ENCODE data around the gene PSME1.
A peak's percentile ranks its signal among the peaks of the same experiment; 100 is the strongest.
"Not testable (repeated sequence)": the region's sequence is repeated elsewhere in the genome, so short reads cannot be mapped to it uniquely, and the experiment has no call there.

Gene PSME1

DNA sequence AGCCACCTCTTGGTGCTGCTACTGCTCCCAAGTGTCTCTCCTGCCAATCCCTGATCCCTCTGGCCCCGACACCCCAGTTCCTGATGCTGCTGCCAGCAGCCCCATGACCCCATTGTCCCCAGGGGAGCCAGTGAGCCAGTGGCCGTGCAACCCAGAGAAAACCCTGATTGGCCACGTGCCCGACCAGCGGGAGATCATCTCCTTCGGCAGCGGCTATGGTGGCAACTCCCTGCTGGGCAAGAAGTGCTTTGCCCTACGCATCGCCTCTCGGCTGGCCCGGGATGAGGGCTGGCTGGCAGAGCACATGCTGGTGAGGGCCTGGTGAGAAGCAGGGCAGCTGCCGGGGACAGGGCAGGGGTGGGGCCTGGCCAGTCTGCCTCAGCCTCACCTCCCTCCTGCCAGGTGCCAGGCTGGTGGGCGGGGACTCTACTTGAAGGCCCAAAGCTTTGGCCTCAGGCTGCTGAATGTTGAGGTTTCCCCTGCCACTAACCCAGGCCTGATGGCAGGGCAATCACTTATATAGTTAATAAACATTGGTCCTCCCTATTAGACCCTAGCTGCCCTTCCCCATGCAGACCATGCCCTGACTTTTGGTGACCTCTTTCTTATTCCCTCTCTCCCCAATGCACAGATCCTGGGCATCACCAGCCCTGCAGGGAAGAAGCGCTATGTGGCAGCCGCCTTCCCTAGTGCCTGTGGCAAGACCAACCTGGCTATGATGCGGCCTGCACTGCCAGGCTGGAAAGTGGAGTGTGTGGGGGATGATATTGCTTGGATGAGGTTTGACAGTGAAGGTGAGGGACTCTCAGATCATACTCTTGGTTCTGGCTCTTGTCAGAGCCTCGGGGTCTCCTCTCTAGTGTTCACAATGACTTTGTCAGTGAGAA lies 36.8 kb upstream of the PSME1 start:
- no peaks in the 10 kb centered on the region for H3K9me3 Mint-ChIP-seq
- H3K27me3 Mint-ChIP-seq (ENCODE audit: low read depth): no peaks in the 10 kb centered on the region
- H3K4me1 Mint-ChIP-seq (ENCODE audit: low read depth): peaks cover 15% of the 10 kb centered on the region
- no peak overlapping the region for H3K4me3 Mint-ChIP-seq
- H3K27ac Mint-ChIP-seq: no peak overlapping the region
- peaks cover 44% of the 10 kb centered on the region for H3K36me3 Mint-ChIP-seq (ENCODE audit: low read depth)

DNA sequence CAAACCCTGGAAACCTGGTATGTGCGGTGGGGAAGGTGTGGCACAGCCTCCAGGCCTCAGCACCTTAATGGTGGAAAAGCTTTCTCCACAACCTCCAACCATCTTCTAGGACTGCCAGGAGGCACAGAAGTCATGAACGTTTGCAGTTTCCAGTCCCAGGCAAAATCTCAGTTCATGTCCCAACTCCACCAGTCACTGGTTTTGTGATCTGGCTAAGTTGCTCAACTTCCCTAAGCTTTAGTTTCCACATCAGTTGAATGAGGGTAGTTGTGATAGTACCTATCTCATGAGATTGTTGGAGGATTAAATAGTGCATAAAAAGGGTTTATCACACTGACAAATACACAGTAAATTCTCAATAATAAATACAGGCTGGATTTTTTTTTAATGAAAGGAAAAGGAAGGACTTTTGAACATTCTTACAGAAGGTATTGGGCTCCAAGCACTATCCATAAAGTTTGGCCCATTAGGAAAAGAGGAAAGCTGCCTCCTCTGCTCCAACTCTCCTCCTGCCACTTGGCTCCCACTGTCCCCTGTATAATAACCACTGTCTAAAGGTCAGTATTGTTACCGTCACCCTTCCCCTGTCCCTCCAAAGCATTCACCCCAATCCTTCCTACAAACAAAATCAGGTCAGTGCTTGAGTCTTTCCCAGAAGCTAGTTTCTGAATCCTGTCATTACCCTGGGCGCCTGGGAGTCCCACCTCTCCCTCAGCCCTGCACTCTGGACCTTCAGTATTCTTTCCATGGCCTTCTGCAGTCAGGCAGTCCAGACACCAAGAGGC lies 35.6 kb upstream of the PSME1 start:
- peaks cover 3% of the 10 kb centered on the region for H3K9me3 Mint-ChIP-seq
- H3K4me3 Mint-ChIP-seq: no peak overlapping the region
- no peak overlapping the region for H3K27ac Mint-ChIP-seq
- no peaks in the 10 kb centered on the region for H3K27me3 Mint-ChIP-seq (ENCODE audit: low read depth)
- peaks cover 46% of the 10 kb centered on the region for H3K36me3 Mint-ChIP-seq (ENCODE audit: low read depth)
- H3K4me1 Mint-ChIP-seq (ENCODE audit: low read depth): peaks cover 15% of the 10 kb centered on the region

DNA sequence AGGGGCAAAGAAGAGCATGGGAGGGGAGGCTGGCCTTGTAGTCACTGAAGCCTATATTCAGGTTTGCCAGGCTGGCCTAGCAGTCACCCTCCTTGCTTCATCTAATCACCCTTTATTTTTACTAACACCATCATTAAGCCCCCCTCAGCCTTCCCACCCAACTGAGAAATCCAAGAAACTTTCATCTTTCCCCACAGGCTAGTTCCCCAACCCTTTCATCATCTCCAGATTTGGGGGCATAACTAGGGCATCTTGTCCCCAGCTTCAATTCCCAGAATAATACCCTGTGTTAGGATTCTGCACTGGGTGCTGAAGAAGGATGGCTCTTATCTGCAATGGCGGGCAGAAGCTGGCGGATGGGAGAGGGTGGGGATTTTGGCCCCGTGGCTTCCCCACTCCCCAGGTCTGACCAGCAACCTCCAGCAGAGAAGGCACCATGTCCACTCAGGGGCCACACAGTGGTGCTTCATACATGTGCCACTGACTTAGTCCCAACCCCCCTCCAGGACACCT lies 35.0 kb upstream of the PSME1 start:
- H3K9me3 Mint-ChIP-seq: peaks cover 3% of the 10 kb centered on the region
- H3K4me3 Mint-ChIP-seq: no peak overlapping the region
- no peak overlapping the region for H3K27ac Mint-ChIP-seq
- peaks cover 43% of the 10 kb centered on the region for H3K36me3 Mint-ChIP-seq (ENCODE audit: low read depth)
- no peaks in the 10 kb centered on the region for H3K27me3 Mint-ChIP-seq (ENCODE audit: low read depth)
- H3K4me1 Mint-ChIP-seq (ENCODE audit: low read depth): peaks cover 13% of the 10 kb centered on the region

DNA sequence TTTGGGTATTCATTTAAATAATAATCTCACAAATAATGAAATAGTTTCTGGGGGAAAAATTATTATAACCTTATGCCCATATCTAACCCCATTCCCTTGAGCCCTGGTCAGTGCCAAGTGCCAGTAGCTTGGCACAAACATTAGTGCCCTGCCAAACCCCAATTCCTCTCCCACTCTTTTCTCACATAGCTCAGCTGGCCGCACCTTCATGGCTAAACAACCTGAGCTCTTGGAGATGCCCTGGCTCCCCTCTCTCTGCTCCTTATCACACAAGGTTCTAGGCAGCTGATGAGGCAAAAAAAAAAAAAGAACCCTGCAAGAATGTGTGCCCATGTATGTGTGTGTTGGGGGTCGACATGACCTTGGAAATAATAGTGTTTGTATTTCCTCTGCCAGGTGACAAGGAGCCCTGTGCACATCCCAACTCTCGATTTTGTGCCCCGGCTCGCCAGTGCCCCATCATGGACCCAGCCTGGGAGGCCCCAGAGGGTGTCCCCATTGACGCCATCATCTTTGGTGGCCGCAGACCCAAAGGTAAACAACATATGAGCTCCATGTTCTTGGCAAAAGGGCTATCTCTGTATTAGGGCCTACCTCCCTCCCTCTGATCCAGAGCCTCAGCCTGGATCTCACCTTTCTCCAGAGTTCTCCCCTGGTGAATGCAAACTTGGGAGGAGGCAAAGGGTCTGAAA lies 33.5 kb upstream of the PSME1 start:
- Mint-ChIP-seq H3K36me3 (ENCODE audit: low read depth) (peaks cover 40% of the 10 kb centered on the region), H3K27ac (no peak overlapping the region), H3K9me3 (peaks cover 3% of the 10 kb centered on the region), H3K4me1 (ENCODE audit: low read depth) (peaks cover 11% of the 10 kb centered on the region), H3K27me3 (ENCODE audit: low read depth) (no peaks in the 10 kb centered on the region), H3K4me3 (no peak overlapping the region)

DNA sequence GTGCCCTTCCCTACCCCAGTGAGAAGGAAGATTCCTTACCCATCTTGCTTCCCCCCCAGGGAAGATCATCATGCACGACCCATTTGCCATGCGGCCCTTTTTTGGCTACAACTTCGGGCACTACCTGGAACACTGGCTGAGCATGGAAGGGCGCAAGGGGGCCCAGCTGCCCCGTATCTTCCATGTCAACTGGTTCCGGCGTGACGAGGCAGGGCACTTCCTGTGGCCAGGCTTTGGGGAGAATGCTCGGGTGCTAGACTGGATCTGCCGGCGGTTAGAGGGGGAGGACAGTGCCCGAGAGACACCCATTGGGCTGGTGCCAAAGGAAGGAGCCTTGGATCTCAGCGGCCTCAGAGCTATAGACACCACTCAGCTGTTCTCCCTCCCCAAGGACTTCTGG lies 32.5 kb upstream of the PSME1 start:
- Mint-ChIP-seq H3K27ac (peak overlapping the region; percentile 29), H3K27me3 (ENCODE audit: low read depth) (no peaks in the 10 kb centered on the region), H3K4me3 (no peak overlapping the region), H3K9me3 (peaks cover 3% of the 10 kb centered on the region), H3K36me3 (ENCODE audit: low read depth) (peaks cover 37% of the 10 kb centered on the region), H3K4me1 (ENCODE audit: low read depth) (peaks cover 14% of the 10 kb centered on the region)

DNA sequence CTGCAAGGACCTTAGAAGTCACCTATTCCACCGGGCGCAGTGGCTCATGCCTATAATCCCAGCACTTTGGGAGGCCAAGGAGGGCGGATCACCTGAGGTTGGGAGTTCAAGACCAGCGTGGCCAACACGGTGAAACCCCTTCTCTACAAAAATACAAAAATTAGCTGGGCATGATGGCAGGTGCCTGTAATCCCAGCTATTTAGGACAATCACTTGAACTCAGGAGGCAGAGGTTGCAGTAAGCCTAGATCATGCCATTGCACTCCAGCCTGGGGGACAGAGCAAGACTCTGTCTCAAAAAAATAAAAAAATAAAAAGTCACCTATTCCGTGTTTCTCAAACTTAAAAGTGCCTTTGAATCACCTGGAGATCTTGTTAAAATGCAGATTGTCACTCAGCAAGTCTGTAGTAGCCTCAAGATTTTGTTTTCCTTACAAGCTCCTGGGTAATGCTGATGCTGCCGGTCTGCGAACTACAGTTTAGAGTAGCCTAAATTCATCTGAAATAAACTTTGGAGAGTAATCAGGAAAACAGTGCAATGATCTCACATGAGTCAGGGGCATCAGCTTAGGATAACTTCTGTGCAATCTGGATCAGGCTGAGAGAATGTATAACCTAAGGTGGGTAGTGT lies 30.3 kb upstream of the PSME1 start:
- H3K27me3 Mint-ChIP-seq (ENCODE audit: low read depth); H3K9me3 Mint-ChIP-seq; H3K4me3 Mint-ChIP-seq: not testable (repeated sequence)
- peaks cover 23% of the 10 kb centered on the region for H3K4me1 Mint-ChIP-seq (ENCODE audit: low read depth)
- peaks cover 31% of the 10 kb centered on the region for H3K36me3 Mint-ChIP-seq (ENCODE audit: low read depth)
- peak overlapping the region; percentile 55 for H3K27ac Mint-ChIP-seq

DNA sequence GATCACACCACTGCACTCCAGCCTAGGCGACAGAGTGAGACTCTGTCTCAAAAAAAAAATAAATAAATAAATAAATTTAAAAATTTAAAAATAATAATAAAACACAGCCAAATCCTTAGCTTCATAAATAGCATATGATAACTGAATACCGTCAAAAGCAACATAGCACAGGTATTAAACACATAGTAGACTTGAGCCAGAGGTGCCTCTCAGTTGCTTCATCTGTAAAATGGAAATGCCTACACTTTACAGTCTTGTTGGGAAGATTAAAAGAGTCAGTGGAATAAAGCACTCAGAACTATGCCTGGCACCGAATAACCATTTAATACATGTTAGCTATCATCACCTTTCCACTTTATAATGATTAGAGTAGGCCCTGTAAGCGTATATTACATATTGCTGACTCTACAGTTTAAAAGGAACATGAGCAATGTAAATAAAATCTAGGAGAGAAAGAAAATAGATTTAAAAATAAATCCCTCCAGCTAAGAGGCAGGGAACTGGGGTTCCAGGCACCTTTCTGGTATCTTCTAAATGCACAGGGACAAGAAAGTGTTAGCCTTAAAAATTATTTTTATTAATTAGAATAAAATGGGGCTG lies 29.2 kb upstream of the PSME1 start:
- no peak overlapping the region for H3K27ac Mint-ChIP-seq
- peaks cover 31% of the 10 kb centered on the region for H3K36me3 Mint-ChIP-seq (ENCODE audit: low read depth)
- H3K9me3 Mint-ChIP-seq: peaks cover 3% of the 10 kb centered on the region
- no peaks in the 10 kb centered on the region for H3K27me3 Mint-ChIP-seq (ENCODE audit: low read depth)
- H3K4me1 Mint-ChIP-seq (ENCODE audit: low read depth): peaks cover 27% of the 10 kb centered on the region
- no peak overlapping the region for H3K4me3 Mint-ChIP-seq

DNA sequence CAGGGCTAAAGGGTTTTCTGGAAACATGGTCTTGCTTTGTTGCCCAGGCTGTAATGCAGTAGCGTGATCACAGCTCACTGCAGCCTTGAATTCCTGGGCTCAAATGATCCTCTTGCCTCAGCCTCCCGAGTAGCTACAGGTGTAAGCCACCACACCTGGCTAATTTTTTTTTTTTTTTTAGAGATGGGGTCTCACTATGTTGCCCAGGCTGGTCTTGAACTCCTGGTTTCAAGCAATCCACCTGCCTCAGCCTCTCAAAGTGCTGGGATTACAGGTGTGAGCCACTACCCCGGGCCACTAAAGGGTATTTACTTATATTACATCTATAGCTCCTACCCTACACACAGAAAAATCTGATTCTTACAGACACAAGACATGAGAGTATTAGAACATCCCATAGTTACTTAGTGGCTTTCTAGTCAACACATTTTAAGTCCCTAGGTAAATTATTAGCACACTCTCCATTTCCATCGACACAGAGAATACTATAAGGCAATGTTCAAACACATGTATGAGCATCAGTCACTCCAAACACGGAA lies 27.6 kb upstream of the PSME1 start:
- Mint-ChIP-seq H3K4me1 (ENCODE audit: low read depth) (peaks cover 29% of the 10 kb centered on the region), H3K36me3 (ENCODE audit: low read depth) (peaks cover 19% of the 10 kb centered on the region), H3K27me3 (ENCODE audit: low read depth) (no peaks in the 10 kb centered on the region), H3K9me3 (peaks cover 3% of the 10 kb centered on the region), H3K4me3 (peak overlapping the region; percentile 25), H3K27ac (peak overlapping the region; percentile 96)

DNA sequence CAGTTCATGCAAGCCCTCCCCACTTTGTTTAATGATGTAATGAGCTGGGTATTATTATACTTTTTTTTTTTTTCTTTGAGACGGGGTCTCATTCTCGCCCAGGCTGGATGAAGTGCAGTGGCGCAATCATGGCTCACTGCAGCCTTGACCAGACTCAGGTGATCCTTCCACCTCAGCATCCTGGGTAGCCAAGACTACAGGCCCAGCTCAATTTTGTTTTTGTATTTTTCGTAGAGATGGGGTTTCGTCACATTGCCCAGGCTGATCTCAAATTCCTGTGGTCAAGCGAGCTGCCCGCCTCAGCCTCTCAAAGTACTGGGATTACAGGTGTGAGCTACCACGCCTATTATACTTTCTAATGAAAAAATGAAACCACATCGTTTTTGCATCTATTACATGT lies 25.9 kb upstream of the PSME1 start:
- no peaks in the 10 kb centered on the region for H3K27me3 Mint-ChIP-seq (ENCODE audit: low read depth)
- H3K27ac Mint-ChIP-seq: no peak overlapping the region
- peaks cover 8% of the 10 kb centered on the region for H3K36me3 Mint-ChIP-seq (ENCODE audit: low read depth)
- H3K4me1 Mint-ChIP-seq (ENCODE audit: low read depth): peaks cover 29% of the 10 kb centered on the region
- no peaks in the 10 kb centered on the region for H3K9me3 Mint-ChIP-seq
- no peak overlapping the region for H3K4me3 Mint-ChIP-seq

DNA sequence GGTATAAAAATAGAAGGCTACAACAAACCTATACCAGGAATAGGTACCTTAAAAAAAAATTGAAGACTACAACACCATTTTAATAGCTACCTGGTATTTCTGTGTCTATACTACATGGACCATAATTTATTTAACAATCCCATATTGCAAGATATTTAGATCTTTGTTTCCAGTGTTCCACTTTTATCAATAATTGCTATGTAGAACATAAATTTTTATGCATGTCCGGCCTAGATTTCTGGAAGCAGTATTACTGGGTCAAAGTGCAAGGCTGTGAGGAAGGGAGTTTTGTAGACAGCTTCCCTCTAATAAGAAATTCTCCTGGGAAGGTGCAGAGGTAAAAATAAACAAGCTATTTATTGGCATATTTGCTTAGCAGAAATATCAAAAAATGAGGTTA lies 25.5 kb upstream of the PSME1 start:
- no peaks in the 10 kb centered on the region for H3K9me3 Mint-ChIP-seq
- peaks cover 29% of the 10 kb centered on the region for H3K4me1 Mint-ChIP-seq (ENCODE audit: low read depth)
- no peak overlapping the region for H3K27ac Mint-ChIP-seq
- no peak overlapping the region for H3K4me3 Mint-ChIP-seq
- H3K27me3 Mint-ChIP-seq (ENCODE audit: low read depth): no peaks in the 10 kb centered on the region
- H3K36me3 Mint-ChIP-seq (ENCODE audit: low read depth): peaks cover 10% of the 10 kb centered on the region

DNA sequence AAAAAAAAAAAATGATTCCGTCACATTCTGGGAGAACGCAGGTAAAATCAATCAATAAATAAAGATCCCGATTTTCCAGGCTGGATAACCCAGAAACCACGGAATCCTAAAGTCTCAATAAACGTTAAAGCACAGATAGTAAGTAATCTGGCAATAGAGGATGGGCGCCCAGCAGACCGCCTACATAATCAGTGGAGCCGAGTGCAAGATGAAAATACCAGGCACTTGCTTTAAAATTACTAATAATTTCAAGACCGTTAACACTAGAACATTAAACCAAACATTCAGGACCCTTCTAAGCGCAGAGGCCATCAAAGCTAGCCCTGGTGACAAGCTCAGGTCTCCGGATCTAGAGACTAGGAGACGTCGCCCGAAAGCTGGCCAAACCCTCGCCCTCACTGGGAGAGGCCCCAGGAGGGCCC lies 22.6 kb upstream of the PSME1 start:
- Mint-ChIP-seq H3K27me3 (ENCODE audit: low read depth) (no peaks in the 10 kb centered on the region), H3K36me3 (ENCODE audit: low read depth) (peaks cover 26% of the 10 kb centered on the region), H3K9me3 (no peaks in the 10 kb centered on the region), H3K4me1 (ENCODE audit: low read depth) (peaks cover 35% of the 10 kb centered on the region), H3K27ac (peak overlapping the region; percentile 100), H3K4me3 (peak overlapping the region; percentile 98)

DNA sequence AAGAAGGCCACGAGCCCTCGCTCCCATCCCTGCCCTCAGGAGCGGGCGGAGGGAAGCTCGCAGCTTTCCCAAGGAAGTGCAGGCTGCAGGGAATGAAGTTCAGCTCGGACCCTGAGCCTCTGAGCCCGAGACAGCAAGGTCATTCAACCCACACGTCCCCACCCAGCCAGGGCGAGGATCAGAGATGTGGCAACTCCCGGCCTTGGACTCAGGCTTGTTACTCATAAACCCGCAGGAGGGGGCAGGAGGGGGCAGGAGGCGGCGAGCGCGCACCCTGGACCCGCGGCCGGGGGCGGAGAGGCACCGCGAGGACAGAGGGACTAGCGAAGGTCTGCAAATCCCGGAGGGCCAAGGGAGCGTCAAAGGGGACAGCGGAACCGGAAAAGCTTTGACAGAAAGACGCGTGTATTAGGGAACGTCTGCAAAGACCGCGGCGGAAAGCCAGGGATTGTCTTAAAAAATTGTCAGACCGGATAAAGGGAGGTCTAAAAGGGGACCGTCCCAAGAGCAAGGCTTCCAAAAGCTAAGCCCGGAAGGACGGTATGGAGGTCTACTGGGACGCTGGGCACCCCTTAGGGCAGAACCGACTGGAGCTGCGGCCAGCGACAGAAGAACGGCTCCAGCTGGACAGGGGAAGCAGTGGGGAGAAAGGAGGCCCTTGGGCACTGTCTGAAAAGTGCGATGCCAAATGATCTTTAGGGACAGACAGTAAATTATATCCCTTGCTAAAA lies 22.0 kb upstream of the PSME1 start:
- Mint-ChIP-seq H3K27me3 (ENCODE audit: low read depth) (no peaks in the 10 kb centered on the region), H3K4me1 (ENCODE audit: low read depth) (peaks cover 32% of the 10 kb centered on the region), H3K27ac (peak overlapping the region; percentile 100), H3K9me3 (no peaks in the 10 kb centered on the region), H3K4me3 (peak overlapping the region; percentile 98), H3K36me3 (ENCODE audit: low read depth) (peaks cover 31% of the 10 kb centered on the region)
